ENCODE data around the gene DHRS7.
A peak's percentile ranks its signal among the peaks of the same experiment; 100 is the strongest.

DHRS7 gene

DNA sequence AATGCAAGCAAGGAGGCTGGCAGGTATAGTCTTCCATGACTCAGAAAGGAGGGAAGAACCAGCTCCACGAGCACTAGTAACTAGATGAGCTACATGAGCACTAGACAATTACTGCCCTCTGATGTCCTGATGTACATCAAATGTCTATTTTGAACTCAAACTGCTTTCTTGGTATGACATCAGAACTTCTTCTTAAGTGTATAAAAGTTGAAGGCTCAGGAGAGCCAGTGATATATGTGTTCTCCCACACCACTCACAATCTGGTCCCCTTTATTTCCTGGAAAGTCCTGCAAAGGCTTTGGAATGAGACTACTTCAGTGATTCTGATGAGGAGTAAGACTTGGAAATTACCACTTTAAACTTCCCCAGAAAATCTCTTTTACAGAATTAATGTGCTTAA is 18.5 kb upstream of the DHRS7 start:
- H3K27me3 ChIP-seq (ENCODE audit: insufficient read depth, low read length): no peaks in the 10 kb centered on the region
- no peak overlapping the region for H3K9ac ChIP-seq (ENCODE audit: low read depth, low read length)
- H3K27ac ChIP-seq (ENCODE audit: low read length): no peak overlapping the region

DNA sequence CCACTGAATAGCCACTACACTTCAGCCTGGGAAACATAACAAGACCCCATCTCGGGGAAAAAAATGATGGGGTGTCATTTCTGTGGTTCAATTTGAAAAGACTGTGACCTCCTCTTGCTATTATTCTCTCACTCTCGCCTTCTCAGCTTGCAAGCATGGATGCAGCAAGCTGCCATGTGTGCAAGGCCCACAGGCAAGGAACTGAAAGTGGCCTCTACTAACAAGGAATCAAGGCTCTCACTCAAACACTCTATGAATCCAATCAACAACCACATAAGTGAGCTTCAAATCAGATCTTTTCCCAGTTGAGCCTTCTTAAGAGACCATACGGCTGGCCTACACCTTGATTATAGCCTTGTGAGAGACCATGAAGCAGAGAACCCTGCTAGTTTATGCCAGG is 17.9 kb upstream of the DHRS7 start:
- H3K4me3 ChIP-seq (ENCODE audit: low read length): no peak overlapping the region

More for the DNA sequence above, 18.5 kb upstream of the DHRS7 start:
- Histone ChIP-seq H3K9me3 (ENCODE audit: insufficient read depth, low read depth, low read length) (no peaks in the 10 kb centered on the region), H3K4me1 (ENCODE audit: insufficient read depth, low read length) (no peaks in the 10 kb centered on the region), H3K36me3 (ENCODE audit: insufficient read depth, low read depth, low read length) (no peaks in the 10 kb centered on the region), H3K4me3 (ENCODE audit: low read length) (no peak overlapping the region)

DNA sequence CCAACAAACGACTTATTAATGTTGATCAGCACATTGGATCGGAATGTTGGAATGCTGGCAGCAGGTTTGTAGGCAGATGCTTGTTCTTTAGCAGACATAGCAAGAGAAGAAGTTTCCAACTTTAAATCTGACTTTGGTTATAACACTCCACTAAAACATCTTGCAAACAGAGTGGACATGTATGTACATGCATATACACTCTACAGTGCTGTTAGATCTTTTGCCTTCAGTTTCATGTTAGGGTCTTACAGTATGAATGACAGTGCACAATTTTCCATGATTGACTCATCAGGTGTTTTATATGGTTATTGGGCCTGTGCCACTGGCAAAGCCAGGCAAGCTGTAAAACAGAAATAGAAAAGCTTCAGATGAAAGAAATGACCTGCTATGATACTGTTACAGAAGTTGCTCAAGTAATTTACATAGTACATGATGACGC is 14.3 kb upstream of the DHRS7 start:
- no peak overlapping the region for H3K27ac ChIP-seq (ENCODE audit: low read length)
- H3K9ac ChIP-seq (ENCODE audit: low read depth, low read length): no peak overlapping the region

More for the DNA sequence above, 17.9 kb upstream of the DHRS7 start:
- Histone ChIP-seq H3K27me3 (ENCODE audit: insufficient read depth, low read length) (no peaks in the 10 kb centered on the region), H3K36me3 (ENCODE audit: insufficient read depth, low read depth, low read length) (no peaks in the 10 kb centered on the region), H3K4me1 (ENCODE audit: insufficient read depth, low read length) (no peaks in the 10 kb centered on the region), H3K27ac (ENCODE audit: low read length) (no peak overlapping the region), H3K9me3 (ENCODE audit: insufficient read depth, low read depth, low read length) (peaks cover 5% of the 10 kb centered on the region), H3K9ac (ENCODE audit: low read depth, low read length) (no peak overlapping the region)

DNA sequence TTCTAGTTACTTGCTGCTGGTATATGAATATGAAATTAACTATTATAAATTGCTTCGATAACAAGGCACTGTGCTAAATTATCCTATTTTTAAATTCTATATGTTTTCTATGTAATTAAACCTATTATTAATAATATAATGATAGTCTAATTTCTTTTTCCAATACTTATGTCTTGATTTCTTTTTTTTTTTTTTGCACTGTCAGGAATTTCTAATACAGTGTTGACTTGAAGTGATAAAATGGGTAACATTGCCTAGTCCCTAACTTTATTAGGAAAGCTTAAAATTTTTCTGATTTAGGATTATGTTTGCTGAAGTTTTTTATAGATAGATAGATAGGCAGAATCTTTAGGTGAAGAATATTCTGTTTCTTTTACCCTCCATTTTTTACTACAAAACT is 13.6 kb upstream of the DHRS7 start:
- Histone ChIP-seq H3K9ac (ENCODE audit: low read depth, low read length) (no peak overlapping the region), H3K27ac (ENCODE audit: low read length) (no peak overlapping the region), H3K36me3 (ENCODE audit: insufficient read depth, low read depth, low read length) (no peaks in the 10 kb centered on the region), H3K27me3 (ENCODE audit: insufficient read depth, low read length) (no peaks in the 10 kb centered on the region), H3K4me3 (ENCODE audit: low read length) (no peak overlapping the region), H3K9me3 (ENCODE audit: insufficient read depth, low read depth, low read length) (peaks cover 7% of the 10 kb centered on the region), H3K4me1 (ENCODE audit: insufficient read depth, low read length) (no peaks in the 10 kb centered on the region)

More for the DNA sequence above, 14.3 kb upstream of the DHRS7 start:
- no peak overlapping the region for H3K4me3 ChIP-seq (ENCODE audit: low read length)
- no peaks in the 10 kb centered on the region for H3K36me3 ChIP-seq (ENCODE audit: insufficient read depth, low read depth, low read length)
- H3K27me3 ChIP-seq (ENCODE audit: insufficient read depth, low read length): no peaks in the 10 kb centered on the region
- no peaks in the 10 kb centered on the region for H3K4me1 ChIP-seq (ENCODE audit: insufficient read depth, low read length)
- H3K9me3 ChIP-seq (ENCODE audit: insufficient read depth, low read depth, low read length): peaks cover 7% of the 10 kb centered on the region

DNA sequence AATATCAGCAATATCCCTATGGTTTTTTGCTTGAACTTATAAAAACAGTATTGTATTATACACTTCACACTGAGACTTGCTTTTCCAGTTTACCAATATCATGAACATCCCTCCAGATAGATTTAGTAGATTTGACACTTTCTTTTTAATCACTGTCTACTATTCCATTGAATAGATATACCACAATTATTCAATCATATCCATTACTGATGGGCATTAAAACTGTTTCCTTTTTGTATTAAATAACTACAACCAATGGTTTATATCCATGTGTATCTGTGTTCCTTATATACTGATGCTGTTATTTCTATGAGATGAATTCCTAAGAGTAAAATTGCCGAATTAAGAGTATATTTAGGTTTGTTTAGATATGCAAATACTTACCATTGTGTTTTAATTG is 13.0 kb upstream of the DHRS7 start:
- no peak overlapping the region for H3K27ac ChIP-seq (ENCODE audit: low read length)
- no peaks in the 10 kb centered on the region for H3K4me1 ChIP-seq (ENCODE audit: insufficient read depth, low read length)
- no peaks in the 10 kb centered on the region for H3K27me3 ChIP-seq (ENCODE audit: insufficient read depth, low read length)
- H3K9ac ChIP-seq (ENCODE audit: low read depth, low read length): no peak overlapping the region
- no peaks in the 10 kb centered on the region for H3K36me3 ChIP-seq (ENCODE audit: insufficient read depth, low read depth, low read length)
- no peak overlapping the region for H3K4me3 ChIP-seq (ENCODE audit: low read length)
- H3K9me3 ChIP-seq (ENCODE audit: insufficient read depth, low read depth, low read length): peaks cover 7% of the 10 kb centered on the region

DNA sequence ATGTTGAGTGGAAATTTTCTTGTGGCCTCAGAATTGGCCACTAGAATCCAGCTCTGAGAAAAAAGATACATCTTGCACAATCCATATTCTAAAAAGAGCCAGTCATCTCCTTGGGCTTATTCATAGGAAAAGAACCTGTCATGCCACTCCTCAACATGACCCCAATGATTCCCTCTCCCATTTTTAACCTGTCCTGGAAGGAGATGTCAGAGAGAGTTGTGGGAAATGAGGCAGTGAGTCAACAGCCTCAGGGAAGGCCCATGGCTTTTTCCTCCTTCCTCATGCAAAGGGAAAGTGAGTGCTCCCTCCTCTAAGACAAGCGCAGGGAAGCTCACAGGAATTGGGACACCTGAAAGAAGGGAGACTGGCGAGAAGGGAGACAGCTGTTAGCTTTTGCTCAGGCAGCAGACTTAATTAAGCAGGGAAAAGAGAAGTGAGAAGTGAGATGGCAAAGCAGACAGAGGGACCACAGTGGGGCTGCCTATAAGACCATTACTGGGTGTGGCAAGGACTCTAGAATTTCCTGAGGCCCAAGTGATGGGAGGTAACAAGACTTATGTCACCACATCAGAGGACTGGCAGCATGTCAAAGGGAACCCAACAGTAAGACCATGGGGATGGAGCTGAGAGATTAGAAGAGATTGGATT is 10.2 kb upstream of the DHRS7 start:
- no peaks in the 10 kb centered on the region for H3K27me3 ChIP-seq (ENCODE audit: insufficient read depth, low read length)
- no peak overlapping the region for H3K4me3 ChIP-seq (ENCODE audit: low read length)
- H3K36me3 ChIP-seq (ENCODE audit: insufficient read depth, low read depth, low read length): no peaks in the 10 kb centered on the region
- H3K9ac ChIP-seq (ENCODE audit: low read depth, low read length): no peak overlapping the region
- H3K27ac ChIP-seq (ENCODE audit: low read length): no peak overlapping the region
- H3K4me1 ChIP-seq (ENCODE audit: insufficient read depth, low read length): no peaks in the 10 kb centered on the region
- H3K9me3 ChIP-seq (ENCODE audit: insufficient read depth, low read depth, low read length): peaks cover 7% of the 10 kb centered on the region

DNA sequence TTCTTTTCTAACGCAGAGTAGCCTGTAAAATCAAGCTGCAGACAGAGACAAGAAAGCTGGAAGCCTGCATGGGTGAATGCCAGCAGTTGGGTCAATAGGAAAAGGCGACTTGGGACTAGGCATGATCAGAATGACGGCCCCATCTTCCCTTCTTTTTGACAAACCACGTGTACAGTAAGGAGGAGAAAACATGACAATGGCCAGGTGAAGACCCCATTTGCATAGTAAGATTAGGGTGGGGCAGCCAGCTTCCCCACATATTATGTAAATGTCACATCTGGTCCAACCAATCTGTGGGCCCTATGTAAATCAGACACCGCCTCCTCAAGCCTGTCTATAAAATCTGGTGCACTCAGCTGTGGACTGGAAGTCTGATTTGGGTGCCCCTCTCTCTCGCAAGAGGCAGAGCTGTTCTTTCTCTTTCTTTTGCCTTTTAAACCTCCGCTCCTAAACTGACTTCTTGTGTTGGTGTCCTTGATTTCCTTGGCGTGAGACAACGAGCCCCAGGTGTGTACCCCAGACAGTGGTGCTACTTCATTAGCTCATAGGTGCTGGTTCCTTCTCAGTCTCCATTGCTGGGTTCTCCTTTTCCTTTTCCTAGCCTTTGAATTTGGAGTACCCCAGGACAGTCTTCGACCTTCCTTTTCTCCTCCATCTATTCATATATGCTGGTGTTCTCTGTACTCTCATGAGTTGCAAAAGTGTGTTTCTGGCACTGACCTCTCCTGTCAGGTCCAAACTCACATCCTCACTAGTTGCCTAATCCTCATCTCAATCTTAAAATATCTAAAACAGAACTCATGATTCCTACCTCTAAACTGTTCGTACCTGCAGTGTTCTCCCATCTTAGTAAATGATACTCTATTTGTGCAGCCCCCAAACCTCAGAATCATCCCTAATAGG is 9.4 kb upstream of the DHRS7 start:
- no peak overlapping the region for H3K27ac ChIP-seq (ENCODE audit: low read length)
- H3K9me3 ChIP-seq (ENCODE audit: insufficient read depth, low read depth, low read length): peaks cover 7% of the 10 kb centered on the region
- H3K27me3 ChIP-seq (ENCODE audit: insufficient read depth, low read length): no peaks in the 10 kb centered on the region
- H3K4me3 ChIP-seq (ENCODE audit: low read length): no peak overlapping the region
- no peaks in the 10 kb centered on the region for H3K4me1 ChIP-seq (ENCODE audit: insufficient read depth, low read length)
- H3K36me3 ChIP-seq (ENCODE audit: insufficient read depth, low read depth, low read length): no peaks in the 10 kb centered on the region
- H3K9ac ChIP-seq (ENCODE audit: low read depth, low read length): no peak overlapping the region

DNA sequence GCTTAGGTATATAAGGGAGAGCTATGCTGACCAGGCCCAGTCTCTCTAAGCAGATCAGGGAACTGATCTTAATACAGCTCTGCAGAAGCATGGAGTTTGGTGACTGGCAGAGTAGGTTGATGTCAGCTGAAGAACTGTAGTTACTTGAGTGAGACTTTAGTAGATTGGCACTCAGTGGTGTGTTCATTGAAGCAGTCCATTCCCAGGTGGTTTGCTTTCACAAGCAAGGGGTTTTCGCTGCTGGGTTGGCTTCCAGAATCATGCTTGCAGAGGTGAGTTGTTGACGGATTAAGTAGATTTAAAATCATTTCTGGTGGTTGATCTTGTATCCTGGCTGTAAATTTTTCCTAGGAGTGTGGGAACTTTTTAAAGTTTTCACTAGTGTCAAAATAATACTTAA is 6.5 kb upstream of the DHRS7 start:
- H3K4me3 ChIP-seq (ENCODE audit: low read length): no peak overlapping the region
- H3K27ac ChIP-seq (ENCODE audit: low read length): no peak overlapping the region
- no peak overlapping the region for H3K9ac ChIP-seq (ENCODE audit: low read depth, low read length)
- H3K27me3 ChIP-seq (ENCODE audit: insufficient read depth, low read length): peaks cover under 1% of the 10 kb centered on the region; the same call in 1 of the 2 replicates
- H3K9me3 ChIP-seq (ENCODE audit: insufficient read depth, low read depth, low read length): no peaks in the 10 kb centered on the region
- no peaks in the 10 kb centered on the region for H3K36me3 ChIP-seq (ENCODE audit: insufficient read depth, low read depth, low read length)
- no peaks in the 10 kb centered on the region for H3K4me1 ChIP-seq (ENCODE audit: insufficient read depth, low read length)

DNA sequence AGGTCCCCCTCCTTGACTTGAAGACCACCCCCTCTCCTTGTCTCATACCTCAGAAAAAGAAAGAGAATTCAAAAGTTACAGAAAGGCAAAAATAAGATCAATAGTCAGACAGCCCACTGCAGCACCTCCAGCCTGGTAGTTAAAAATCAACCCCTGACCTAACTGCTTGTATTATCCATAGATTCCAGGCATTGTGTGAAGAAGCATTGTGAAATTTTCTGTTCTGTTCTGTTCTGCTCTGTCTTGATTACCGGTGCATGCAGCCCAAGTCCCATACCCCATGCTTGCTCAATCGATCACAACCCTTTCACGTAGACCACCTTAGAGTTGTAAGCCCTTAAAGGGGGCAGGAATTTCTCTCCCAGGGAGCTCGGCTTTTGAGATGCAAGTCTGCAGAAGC is 5.8 kb upstream of the DHRS7 start:
- Histone ChIP-seq H3K4me3 (ENCODE audit: low read length) (no peak overlapping the region), H3K36me3 (ENCODE audit: insufficient read depth, low read depth, low read length) (no peaks in the 10 kb centered on the region), H3K27ac (ENCODE audit: low read length) (no peak overlapping the region), H3K27me3 (ENCODE audit: insufficient read depth, low read length) (peaks cover 8% of the 10 kb centered on the region), H3K9me3 (ENCODE audit: insufficient read depth, low read depth, low read length) (no peaks in the 10 kb centered on the region), H3K9ac (ENCODE audit: low read depth, low read length) (no peak overlapping the region), H3K4me1 (ENCODE audit: insufficient read depth, low read length) (no peaks in the 10 kb centered on the region)

DNA sequence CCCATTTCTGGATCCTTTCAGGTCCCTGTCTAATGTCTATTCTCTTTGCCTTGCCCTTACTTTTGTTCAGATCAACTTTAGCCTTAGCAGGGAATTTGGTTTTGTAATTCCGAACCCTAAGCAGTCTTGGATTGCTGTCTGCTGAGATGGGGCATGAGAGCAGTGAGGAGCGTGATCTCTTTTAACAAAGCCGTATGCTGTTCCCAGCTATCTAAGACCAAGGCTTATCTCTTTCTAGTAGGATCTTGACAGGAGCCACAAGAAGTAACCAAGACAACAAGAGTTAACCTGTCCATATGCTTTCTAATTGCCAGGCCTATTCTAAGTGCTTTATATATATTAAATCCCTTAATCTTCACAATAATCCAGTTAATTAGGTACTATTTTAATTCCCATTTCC is 4.5 kb upstream of the DHRS7 start:
- no peaks in the 10 kb centered on the region for H3K9me3 ChIP-seq (ENCODE audit: insufficient read depth, low read depth, low read length)
- no peak overlapping the region for H3K27ac ChIP-seq (ENCODE audit: low read length)
- no peaks in the 10 kb centered on the region for H3K36me3 ChIP-seq (ENCODE audit: insufficient read depth, low read depth, low read length)
- no peak overlapping the region for H3K4me3 ChIP-seq (ENCODE audit: low read length)
- H3K9ac ChIP-seq (ENCODE audit: low read depth, low read length): no peak overlapping the region
- H3K27me3 ChIP-seq (ENCODE audit: insufficient read depth, low read length): peaks cover 14% of the 10 kb centered on the region
- H3K4me1 ChIP-seq (ENCODE audit: insufficient read depth, low read length): no peaks in the 10 kb centered on the region

DNA sequence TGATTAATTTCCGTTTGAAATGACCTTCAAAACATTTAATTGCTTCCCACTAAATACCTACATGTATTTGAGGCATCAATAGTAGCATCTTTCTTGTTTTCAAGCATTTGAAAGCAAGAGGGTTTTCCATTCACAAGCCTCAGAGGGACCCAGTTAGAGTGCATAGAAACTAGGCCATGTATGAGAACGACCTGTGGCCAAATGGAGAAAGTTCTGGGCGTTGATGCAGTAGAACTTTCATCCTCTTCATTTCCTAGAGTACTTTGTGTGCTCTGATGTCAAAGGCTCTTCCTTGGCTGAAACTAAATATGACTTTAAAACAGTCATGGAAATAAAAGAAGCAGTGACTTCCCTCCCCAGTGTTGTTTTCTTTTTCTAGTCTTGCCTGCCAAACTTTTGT is 944 bp upstream of the DHRS7 start:
- peak overlapping the region; percentile 70; the same call in 1 of the 2 replicates for H3K9ac ChIP-seq (ENCODE audit: low read depth, low read length)
- no peak overlapping the region for H3K4me3 ChIP-seq (ENCODE audit: low read length)

DNA sequence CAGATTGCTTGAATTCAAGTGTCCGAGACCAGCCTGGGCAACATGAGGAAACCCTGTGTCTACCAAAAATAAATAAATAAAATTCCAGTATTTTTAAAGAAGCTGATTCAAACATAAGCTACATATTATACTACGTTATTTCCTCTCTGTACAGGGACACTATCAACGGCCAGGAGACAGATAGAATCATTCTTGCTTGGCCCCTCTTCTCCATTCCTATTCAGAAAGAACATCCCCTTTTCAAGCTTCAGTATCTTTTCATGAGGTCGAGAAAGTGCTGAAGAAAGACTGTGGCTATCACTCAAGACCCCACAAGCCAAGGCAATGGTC is 314 bp upstream of the DHRS7 start:
- Histone ChIP-seq H3K9ac (ENCODE audit: low read depth, low read length) (peak overlapping the region; percentile 70; the same call in 1 of the 2 replicates), H3K36me3 (ENCODE audit: insufficient read depth, low read depth, low read length) (no peaks in the 10 kb centered on the region), H3K27ac (ENCODE audit: low read length) (no peak overlapping the region), H3K27me3 (ENCODE audit: insufficient read depth, low read length) (peaks cover 14% of the 10 kb centered on the region), H3K9me3 (ENCODE audit: insufficient read depth, low read depth, low read length) (no peaks in the 10 kb centered on the region), H3K4me1 (ENCODE audit: insufficient read depth, low read length) (peaks cover 9% of the 10 kb centered on the region; the same call in 1 of the 2 replicates), H3K4me3 (ENCODE audit: low read length) (peak overlapping the region; percentile 85)

More for the DNA sequence above, 944 bp upstream of the DHRS7 start:
- H3K9me3 ChIP-seq (ENCODE audit: insufficient read depth, low read depth, low read length): no peaks in the 10 kb centered on the region
- peaks cover 5% of the 10 kb centered on the region; the same call in 1 of the 2 replicates for H3K4me1 ChIP-seq (ENCODE audit: insufficient read depth, low read length)
- H3K27ac ChIP-seq (ENCODE audit: low read length): no peak overlapping the region
- H3K36me3 ChIP-seq (ENCODE audit: insufficient read depth, low read depth, low read length): no peaks in the 10 kb centered on the region
- peaks cover 14% of the 10 kb centered on the region for H3K27me3 ChIP-seq (ENCODE audit: insufficient read depth, low read length)

All from iPS-20b (cell line).